Hepatic stellate cell (primary cell): ENCODE data around the gene ACBD4.

Source experiments
- DNase-seq: peaks from one replicate; pipeline ENCODE4 v3.0.0; 2011; ENCODE audit warnings: low spot score

ACBD4 gene

GRCh38 chr17:45136846-45137560, 1.5 kb downstream of the ACBD4 start:
- DNase-seq, result no peak

- DNase-seq, result no peak
These were observed 2.2 kb downstream of the ACBD4 start for GRCh38 chr17:45137561-45138305.

DNA sequence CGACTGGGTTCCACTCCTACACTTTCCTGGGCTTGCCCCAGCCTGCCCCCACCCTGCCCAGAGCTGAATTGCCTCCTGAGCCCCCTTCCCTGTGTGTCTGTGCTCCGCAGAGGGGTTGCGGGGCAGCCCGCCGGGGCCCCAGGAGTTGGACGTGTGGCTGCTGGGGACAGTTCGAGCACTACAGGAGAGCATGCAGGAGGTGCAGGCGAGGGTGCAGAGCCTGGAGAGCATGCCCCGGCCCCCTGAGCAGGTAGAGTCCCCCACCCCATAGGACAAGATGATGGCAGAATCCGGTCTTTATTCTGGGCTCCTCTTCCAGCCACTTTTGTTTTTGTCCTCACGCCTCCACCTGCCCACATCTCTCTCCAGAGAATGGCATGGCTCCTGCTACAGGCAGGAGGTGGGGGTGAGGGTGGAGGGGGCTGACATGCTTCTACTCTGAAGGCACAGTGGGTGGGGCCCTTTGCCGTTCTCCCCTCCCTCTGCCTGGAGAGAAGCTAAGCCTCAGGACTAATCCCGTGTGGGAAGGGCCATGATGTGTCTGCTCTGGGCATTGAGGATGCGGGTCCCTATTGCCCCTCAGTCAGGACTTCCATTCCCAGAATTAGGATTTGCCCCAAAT, 3.5 kb downstream of the ACBD4 start:
- DNase-seq, result no peak

DNA sequence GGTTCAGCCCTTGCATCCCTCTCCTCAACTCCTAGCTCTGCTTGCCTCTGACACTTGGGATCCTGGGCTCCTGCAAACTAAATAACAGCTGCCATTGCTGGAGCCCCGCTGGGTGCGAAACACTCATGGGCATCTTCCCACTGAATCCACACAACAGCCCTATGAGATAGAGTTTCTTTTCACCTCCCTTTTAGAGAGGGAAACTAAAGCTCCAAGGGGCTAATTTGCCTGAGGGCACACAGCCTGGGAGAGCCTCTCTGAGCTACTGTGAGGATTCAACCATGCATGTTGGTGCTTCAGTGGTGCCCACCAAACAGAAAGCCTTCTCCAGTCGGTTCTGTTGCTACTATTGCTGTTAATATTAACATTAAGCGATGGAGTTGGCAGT, 4.0 kb downstream of the ACBD4 start:
- no peak for DNase-seq

GRCh38 chr17:45143094-45143670, 7.7 kb downstream of the ACBD4 start:
- no peak for DNase-seq

- peak; percentile 83 for DNase-seq
These were observed 8.3 kb downstream of the ACBD4 start for GRCh38 chr17:45143767-45144198.

DNA sequence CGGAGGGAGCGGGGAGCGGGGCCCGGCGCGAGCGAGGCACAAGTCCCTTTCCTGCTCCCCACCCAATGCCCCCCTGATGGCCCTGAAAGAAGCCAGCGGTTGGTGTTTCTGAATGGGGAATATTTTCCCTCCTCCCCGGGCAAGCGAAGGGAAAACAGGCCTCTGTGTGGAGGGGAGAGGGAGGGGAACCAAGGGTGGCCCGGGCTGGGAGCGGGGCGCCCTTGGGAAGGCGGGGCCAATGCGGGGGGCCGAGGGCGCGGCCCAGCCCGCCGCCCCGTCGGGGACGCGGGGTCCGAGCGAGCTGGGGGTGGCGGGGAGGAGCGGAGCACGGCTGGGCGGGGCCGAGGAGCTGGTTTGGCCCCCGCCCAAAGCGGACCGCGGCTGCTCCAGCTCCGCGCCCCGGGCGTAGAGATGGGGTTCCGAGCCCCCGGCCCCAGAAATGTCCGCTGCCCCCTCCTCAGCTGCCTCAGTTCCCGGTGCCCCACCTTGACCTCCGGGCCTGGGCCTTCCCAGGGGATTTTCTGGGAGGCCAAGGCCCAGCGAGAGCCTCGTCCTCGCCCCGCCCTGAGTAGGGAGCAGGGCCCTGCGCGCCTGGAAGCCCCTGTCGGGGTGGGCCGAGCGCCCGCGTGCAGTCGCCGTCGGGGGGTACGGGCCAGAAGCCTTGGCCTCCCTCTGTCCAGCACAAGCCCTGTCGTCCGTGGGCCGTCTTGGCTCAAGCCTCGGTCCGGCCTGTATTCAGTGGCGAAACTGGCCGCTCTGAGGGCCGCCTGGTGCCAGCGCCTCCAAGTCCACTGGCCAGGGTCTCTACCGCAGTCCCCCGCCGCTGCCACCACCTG, 8.9 kb downstream of the ACBD4 start:
- no peak for DNase-seq

DNA sequence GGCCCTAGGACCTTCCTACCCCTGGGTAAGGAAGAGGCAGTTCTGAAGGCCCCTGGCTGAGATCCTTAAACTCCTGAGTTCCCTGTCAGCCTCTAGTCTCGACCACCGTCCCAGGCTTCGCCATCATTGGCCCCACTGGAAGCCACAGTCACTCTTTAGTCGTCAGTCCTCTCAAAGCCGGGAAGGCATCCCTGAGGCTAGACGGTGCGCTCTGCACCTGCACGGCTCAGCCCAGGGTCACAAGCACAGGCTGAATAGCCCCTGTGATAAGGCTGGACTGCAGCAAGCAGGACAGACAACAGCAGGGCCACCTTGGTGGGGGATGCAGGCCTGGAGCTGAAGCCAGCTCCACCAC, 9.5 kb downstream of the ACBD4 start:
- no peak for DNase-seq

GRCh38 chr17:45146166-45146565, 10.7 kb downstream of the ACBD4 start:
- DNase-seq, result no peak

DNA sequence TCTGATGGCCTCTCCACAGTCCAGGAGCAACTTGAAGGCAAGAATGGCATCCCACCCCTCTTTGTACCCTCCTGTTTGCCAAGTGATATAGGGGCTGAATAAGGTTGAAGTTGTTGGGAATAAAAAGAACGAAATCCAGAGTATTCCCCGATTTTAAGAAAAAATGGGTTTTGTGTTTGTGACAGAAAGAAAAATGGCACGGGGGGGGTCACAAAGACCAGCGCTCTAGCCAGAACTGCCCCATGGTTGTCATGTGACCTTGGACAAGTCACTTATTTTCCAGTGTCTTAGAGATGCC, 11.1 kb downstream of the ACBD4 start:
- DNase-seq, result no peak

GRCh38 chr17:45146890-45147580, 11.5 kb downstream of the ACBD4 start:
- no peak for DNase-seq

GRCh38 chr17:45147581-45148182, 12.2 kb downstream of the ACBD4 start:
- peak; percentile 69 for DNase-seq

- peak; percentile 99 for DNase-seq
These were observed 12.9 kb downstream of the ACBD4 start, which contains the start of gene HEXIM1 for GRCh38 chr17:45148183-45149036. Gene HEXIM1 (plus strand): TSS chr17:45148475. CDS start chr17:45149191, 716 bp downstream.

GRCh38 chr17:45149037-45149668, 13.7 kb downstream of the ACBD4 start:
- DNase-seq, result peak; percentile 86

GRCh38 chr17:45149669-45150664, 14.5 kb downstream of the ACBD4 start:
- DNase-seq, result no peak

- no peak for DNase-seq
These were observed 15.7 kb downstream of the ACBD4 start for GRCh38 chr17:45150911-45151809.

DNA sequence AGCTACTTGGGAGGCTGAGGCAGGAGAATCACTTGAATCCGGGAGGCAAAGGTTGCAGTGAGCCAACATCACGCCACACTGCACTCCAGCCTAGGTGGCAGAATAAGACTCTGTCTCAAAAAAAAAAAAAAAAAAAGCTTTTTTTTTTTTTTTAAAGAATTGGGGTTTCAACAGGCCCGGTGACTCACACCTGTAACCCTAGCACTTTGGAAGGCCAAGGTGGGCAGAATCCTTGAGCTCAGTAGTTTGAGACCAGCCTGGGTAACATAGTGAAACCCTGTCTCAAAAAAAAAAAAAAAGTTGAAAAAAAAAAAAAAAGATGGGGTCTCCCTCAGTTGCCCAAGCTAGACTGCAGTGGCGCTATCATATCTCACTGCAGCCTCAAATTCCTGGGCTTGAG, 19.5 kb downstream of the ACBD4 start:
- no peak for DNase-seq
